Measurements from ENCODE around the gene CCDC134.
"Not testable (repeated sequence)": the region's sequence is repeated elsewhere in the genome, so short reads cannot be mapped to it uniquely, and the experiment has no call there.

CCDC134 gene

GRCh38 chr22:41823797-41824196 lies 23.3 kb downstream of the CCDC134 start:
- no peak for DNase-seq (ENCODE audit: low read depth in 2 of 2)

- no peak for DNase-seq (ENCODE audit: low read depth in 2 of 2)
These were observed 24.9 kb downstream of the CCDC134 start for GRCh38 chr22:41825376-41825775.

GRCh38 chr22:41826021-41826420 lies 25.5 kb downstream of the CCDC134 start:
- no peak for DNase-seq (ENCODE audit: low read depth in 2 of 2)

GRCh38 chr22:41826430-41827383 lies 26.2 kb downstream of the CCDC134 start:
- no peak for DNase-seq (ENCODE audit: low read depth in 2 of 2)

- no peak for DNase-seq (ENCODE audit: low read depth in 2 of 2)
These were observed 27.2 kb downstream of the CCDC134 start for GRCh38 chr22:41827671-41828070.

DNA sequence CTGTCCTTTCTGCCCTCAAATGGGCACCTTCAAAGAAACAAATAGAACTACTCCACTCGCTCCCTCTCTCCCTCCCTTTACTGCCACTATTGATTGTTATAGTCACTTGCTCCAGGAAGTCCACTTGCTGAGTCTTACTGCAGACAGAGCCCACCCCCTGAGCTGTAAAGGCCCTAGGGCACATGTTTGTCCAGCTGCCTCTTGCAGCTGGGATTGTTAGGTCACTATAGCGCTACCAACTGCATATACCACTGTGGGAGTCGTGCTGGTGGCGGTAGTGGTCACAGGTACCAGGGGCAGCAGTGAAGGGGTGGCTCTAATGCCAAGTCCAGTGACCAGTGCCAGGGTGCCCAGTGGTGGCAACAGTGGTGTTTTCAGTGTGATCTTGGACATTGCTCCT lies 28.0 kb downstream of the CCDC134 start:
- no peak for DNase-seq (ENCODE audit: low read depth in 2 of 2)

- DNase-seq (ENCODE audit: low read depth in 2 of 2), result no peak
These were observed 29.7 kb downstream of the CCDC134 start for GRCh38 chr22:41830174-41830573.

GRCh38 chr22:41831383-41831782 lies 30.9 kb downstream of the CCDC134 start:
- DNase-seq (ENCODE audit: low read depth in 2 of 2), result no peak

DNA sequence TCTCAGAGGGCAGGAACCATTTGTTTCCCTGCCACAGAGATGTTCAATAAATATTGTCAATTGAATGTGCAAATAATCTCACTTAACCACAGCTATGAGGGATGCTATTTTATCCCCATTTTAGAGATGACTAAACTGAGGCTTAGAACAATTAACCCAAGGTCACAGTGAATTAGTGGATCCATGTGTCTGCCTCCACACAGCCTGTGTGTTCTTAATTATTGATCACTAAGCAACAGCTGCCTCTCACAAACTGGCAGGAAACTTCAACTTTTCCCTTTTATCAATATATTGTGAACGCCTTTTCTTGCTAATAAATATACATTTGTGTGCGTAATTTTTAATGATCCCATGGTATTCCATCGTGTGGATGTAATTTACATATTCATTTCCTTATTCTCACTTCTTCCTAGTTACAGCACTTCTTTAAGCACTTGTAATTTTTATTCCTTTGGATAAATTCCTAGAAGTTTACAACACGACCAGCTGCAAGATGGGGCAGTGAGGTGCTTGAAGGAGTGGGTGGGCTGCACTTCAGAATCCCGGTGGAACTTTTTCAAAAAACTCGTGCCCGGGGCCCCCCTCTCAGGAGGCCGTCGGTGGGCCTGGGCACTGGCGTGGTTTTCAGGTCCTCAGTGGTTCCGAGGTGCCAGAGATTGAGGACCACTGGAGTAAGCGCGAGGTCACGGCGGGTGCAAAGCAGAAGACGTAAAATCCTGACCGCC lies 31.5 kb downstream of the CCDC134 start:
- DNase-seq (ENCODE audit: low read depth in 2 of 2), result no peak

DNA sequence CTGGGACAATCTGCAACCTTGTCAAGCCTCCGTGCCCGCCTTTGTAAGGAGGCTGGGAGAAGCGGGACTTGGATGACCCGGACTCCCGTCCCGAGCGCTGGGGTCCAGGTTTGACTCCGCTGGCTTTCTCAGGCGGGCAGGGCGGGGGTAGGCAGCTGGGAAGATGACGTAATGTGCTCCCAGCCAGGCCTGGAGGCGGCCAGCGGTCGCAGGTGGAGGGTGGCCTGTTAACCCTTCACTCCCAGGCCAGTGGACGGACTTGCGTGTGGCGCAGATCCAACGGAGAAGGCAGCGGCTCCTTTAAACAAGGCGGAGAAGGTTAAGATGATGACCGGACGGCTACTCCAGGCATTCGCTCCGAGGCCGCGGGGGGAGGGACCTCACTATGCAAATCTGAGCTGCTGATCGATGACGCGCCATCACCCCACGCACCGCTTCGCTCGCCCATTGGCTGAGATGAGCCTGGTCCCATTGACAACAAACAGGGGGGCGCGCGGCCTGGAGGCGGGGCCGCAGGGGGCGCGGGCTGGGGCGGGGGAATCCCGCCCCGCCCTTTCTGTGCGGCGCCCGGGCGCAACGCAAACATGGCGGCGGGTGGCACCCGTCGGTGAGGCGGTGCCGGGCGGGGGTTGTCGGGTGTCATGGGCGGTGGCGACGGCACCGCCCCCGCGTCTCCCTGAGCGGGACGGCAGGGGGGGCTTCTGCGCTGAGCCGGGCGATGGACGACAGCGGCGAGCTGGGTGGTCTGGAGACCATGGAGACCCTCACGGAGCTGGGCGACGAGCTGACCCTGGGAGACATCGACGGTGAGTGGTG lies 32.3 kb downstream of the CCDC134 start, which contains the start of gene SREBF2:
SREBF2 (plus strand) TSS at position 553 of the 816 bp plus-strand sequence; CDS start at position 719, 166 bp downstream.
- peak; percentile 99 for DNase-seq (ENCODE audit: low read depth in 2 of 2)

DNA sequence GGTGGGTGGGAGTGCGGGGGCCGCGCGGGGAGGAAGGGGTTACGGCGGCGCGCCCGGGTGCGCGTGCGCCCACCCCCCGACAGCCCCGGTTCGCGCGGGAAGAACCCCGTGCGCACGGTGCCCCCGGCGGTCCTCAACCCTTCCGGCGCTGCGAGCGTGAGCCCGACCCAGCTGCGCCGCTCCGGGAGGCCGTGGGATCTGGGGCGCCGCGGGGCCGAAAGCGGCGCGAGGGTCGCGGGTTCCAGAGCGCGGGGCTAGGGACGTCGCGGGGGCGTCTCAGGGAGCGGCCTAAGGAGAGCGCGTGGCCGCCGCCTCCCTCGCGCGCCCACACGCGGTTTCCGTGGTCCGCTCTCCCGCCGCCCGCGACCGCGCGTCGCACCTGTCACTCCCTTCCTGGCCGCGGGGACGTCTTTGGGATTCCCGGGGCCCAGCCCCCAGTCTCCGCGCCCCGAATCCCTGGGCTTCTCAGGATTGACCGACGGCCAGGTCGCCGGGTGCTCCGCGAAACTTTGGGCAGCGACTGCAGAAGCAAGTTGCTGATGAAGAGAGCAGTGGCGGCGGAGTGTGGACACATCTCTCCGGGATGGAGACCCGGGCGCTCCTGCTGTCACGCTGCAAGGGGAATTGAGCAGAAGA lies 33.0 kb downstream of the CCDC134 start:
- DNase-seq (ENCODE audit: low read depth in 2 of 2), result no peak

- no peak for DNase-seq (ENCODE audit: low read depth in 2 of 2)
These were observed 33.8 kb downstream of the CCDC134 start for GRCh38 chr22:41834005-41834944.

- not testable (repeated sequence) for DNase-seq (ENCODE audit: low read depth in 2 of 2)
These were observed 35.0 kb downstream of the CCDC134 start for GRCh38 chr22:41835462-41835861.

DNA sequence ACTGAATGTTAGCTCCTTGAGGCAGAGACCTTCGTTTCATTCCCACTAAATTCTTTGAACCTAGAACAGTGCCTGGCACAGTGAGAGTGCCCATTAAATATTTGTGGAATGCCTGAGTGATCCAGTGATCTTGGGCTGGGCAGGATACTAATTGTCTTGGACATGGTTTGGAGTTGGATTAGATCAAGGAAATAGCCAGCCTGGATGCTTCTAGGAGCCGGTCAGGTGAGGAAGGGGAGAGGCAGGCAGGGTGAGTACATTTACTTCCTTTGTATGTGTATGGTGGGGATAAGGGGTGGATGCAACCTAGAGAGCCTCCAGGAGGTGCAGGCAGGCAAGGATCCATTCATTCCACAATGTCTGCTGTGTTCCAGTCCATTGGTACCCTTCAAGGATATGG lies 36.1 kb downstream of the CCDC134 start:
- no peak for DNase-seq (ENCODE audit: low read depth in 2 of 2)

DNA sequence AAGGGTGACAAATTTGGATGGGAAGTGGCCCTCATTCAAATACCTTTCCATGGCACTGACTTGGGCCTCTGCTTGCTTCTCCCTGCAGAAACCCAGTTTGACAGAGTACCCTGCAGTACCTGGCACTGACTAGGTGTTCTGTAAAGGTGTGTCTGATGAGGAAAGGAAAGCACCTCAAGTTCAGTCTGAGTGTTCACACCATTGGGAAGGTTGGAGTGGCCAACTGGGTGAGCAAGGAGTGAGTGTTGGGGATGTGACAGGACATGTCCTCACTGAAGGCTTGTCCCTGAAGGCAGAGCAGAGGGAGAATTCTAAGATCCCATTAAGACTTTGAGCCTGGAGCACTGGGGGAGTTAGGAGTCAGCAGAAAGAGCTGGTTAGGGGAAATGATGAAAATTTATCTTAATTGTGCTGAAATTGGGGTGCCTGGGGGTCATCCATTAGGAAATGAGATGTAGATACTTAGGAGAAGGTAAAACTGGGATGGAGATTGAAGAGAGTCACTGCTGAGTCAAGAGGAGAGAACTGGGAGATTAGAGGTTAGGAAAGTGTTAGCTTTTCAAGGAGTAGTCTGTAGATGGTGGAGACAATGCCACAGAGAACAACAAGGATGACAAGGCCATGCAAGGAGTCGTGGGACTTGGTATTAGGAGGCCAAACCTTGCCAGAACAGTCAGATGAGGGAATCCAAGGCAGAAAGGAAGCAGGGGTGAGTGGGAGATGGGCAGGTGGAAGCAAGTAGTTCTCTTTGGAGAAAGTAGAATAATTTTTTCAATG lies 38.6 kb downstream of the CCDC134 start:
- DNase-seq (ENCODE audit: low read depth in 2 of 2), result no peak

GRCh38 chr22:41840216-41840615 lies 39.7 kb downstream of the CCDC134 start:
- DNase-seq (ENCODE audit: low read depth in 2 of 2), result no peak

GRCh38 chr22:41841085-41841712 lies 40.7 kb downstream of the CCDC134 start:
- no peak for DNase-seq (ENCODE audit: low read depth in 2 of 2)

DNA sequence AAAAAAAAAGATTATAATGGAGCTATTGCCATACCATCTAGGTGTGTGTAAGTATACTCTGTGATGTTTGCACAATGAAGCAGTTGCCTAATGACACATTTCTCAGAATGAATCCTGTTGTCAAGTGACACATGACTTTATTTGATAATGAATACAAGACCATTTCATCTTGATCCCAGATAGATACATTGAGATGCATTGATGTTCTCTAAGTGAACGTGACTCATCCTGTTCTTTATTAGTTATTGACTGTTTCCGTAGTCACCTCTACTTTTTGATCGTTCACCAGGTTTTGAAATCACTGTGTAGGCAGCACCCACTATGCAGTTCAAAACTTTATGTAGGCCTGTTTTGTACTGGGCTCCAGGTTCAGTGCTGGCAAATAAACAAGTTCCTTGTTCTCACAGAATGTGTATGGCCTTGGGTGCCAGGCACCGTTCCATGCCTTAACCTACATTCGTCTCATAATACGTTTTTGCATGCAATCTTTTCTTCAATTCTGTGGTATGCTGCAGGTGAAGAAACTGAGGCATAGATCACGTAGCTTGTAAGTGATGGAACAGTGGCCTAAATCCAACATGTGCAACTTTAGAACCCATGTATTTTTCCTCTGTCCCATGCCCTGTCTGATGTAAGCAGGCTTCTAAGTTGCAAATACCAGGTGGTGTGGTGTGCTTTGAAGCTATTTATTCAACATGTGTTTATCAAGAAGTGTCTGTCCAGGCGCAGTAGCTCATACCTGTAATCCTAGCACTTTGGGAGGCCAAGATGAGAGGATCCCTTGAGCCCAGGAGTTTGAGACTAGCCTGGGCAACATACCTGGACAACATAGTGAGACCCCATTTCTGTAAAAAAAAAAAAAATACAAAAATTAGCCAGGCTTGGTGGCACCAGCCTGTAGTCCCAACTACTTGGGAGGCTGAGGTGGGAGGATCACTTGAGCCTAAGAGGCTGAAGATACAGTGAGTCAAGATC lies 42.8 kb downstream of the CCDC134 start:
- DNase-seq (ENCODE audit: low read depth in 2 of 2), result no peak
